KOPT-K1 (cell line): ENCODE measurements around the gene YBX3.

ENCODE experiments used
- H3K27ac ChIP-seq: fragments of 200-600 bp; sonication (generic); 2 replicates; pipeline ENCODE4 v1.5.1; 2016; ENCODE audit warnings: antibody characterized with exemption, mild to moderate bottlenecking, low read depth, low read length; ENCODE audit not compliant: poor library complexity, severe bottlenecking
- H3K36me3 ChIP-seq: fragments of 200-600 bp; sonication (generic); 2 replicates; pipeline ENCODE4 v1.5.1; 2017; ENCODE audit warnings: antibody characterized with exemption, mild to moderate bottlenecking, low read length, moderate library complexity; ENCODE audit not compliant: insufficient read depth
- H3K9me3 ChIP-seq: fragments of 200-600 bp; sonication (generic); 2 replicates; pipeline ENCODE4 v1.5.1; 2017; ENCODE audit warnings: antibody characterized with exemption, low read length, mild to moderate bottlenecking; ENCODE audit not compliant: insufficient read depth, poor library complexity, severe bottlenecking

YBX3 gene

GRCh38 chr12:10667581-10667980 lies 55.5 kb downstream of the YBX3 start:
- Histone ChIP-seq H3K27ac (no peak overlapping the region), H3K36me3 (no peaks in the 10 kb centered on the region), H3K9me3 (no peaks in the 10 kb centered on the region)

GRCh38 chr12:10664499-10664898 lies 58.6 kb downstream of the YBX3 start:
- Histone ChIP-seq H3K36me3 (no peaks in the 10 kb centered on the region), H3K27ac (no peak overlapping the region), H3K9me3 (no peaks in the 10 kb centered on the region)

- no peaks in the 10 kb centered on the region for H3K9me3 ChIP-seq
- no peak overlapping the region for H3K27ac ChIP-seq
- H3K36me3 ChIP-seq: no peaks in the 10 kb centered on the region
These were observed 59.3 kb downstream of the YBX3 start for GRCh38 chr12:10663869-10664268.

GRCh38 chr12:10661338-10661737 lies 61.8 kb downstream of the YBX3 start:
- peaks cover 15% of the 10 kb centered on the region for H3K9me3 ChIP-seq
- no peaks in the 10 kb centered on the region for H3K36me3 ChIP-seq
- no peak overlapping the region for H3K27ac ChIP-seq

GRCh38 chr12:10654003-10654402 lies 69.1 kb downstream of the YBX3 start:
- Histone ChIP-seq H3K9me3 (peaks cover 21% of the 10 kb centered on the region), H3K27ac (no peak overlapping the region), H3K36me3 (no peaks in the 10 kb centered on the region)

- no peak overlapping the region for H3K27ac ChIP-seq
- H3K9me3 ChIP-seq: peaks cover 23% of the 10 kb centered on the region
- no peaks in the 10 kb centered on the region for H3K36me3 ChIP-seq
These were observed 70.9 kb downstream of the YBX3 start for GRCh38 chr12:10652192-10652591.
